HG03558 (cell line): ENCODE measurements around the gene DCAF15.

ENCODE experiments used
- ATAC-seq: cut with Tn5 transposase; IDR thresholded peaks from one replicate; pipeline ENCODE4 v1.9.1; 2021; ENCODE audit warnings: moderate number of reproducible peaks; ENCODE audit not compliant: unreplicated experiment; ENCODE audit errors: extremely low read depth

Gene DCAF15

DNA sequence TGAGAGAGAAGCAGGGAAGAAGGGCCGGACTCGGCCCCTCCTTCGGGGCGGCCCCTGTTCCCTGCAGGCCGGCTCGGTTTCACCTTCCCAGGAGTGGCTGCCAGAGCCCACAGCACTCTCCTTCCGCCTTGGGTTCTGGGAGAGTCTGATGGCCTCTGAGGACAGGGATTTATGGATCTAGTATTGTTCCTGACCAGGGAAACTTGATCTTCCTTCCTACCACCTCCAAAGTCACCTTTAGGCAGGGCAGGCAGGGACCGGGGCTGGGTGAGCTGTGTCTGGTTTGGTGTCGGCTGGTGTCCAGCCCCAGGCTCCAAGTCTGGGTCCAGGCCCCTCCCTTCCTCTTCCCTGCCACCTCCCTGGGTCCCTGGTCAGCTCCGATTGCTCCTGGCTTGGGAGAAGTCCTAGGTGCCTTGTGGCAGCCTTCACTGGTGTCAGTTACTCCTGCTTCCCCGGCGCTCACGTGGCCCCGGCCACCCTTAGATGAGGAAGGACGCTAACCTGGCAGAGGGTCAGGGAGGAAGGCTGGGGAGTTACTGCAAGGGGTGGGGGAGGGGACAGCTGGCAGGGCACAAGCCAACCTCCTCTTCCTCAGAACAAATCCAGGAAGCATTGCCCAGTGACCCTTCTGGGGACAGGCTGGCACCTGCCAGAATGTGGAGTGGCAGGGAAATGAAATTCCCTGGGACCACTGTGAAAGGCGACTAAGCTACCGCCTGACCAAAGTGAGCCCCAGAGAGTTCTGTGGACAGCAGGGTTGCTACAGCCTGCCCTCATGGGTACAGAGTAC is 35.0 kb downstream of the DCAF15 start:
- ATAC-seq, result no peak

DNA sequence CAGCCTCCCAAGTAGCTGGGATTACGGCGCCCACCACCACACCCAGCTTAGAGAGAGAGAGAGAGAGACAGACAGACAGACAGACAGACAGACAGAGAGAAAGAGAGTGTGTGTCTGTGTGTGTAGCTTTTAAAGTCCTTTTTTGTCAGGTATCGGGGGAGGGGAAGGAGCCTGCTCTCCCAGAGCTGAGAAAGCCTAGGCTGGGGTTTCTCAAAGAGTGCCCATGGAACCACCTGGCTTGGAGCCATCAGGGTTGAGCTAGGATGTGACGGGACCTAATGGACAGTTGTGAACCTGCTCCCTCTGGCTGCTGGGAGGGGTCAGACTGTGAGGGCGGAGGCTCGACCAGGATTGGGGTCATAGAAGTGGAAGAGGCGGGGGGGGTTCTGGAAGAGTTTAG is 37.2 kb downstream of the DCAF15 start:
- no peak for ATAC-seq

DNA sequence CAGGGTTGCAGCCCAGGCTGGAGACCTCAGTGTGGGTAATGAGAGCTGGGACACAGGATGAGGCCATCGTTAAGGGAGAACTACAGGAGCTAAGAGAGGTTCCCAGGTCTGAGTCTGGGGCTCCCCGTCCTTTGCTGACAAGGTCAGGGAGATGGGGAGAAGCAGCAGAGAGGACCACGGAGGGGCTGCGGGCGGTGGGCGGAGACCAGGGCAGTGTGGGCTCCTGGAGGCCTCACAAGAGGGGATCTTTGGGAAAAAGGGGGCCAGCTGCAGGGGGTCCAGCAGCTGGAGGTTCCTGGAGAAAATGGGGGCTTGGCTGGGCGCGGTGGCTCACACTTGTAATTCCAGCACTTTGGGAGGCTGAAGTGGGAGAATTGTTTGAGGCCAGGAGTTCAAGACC is 37.8 kb downstream of the DCAF15 start:
- ATAC-seq, result no peak

DNA sequence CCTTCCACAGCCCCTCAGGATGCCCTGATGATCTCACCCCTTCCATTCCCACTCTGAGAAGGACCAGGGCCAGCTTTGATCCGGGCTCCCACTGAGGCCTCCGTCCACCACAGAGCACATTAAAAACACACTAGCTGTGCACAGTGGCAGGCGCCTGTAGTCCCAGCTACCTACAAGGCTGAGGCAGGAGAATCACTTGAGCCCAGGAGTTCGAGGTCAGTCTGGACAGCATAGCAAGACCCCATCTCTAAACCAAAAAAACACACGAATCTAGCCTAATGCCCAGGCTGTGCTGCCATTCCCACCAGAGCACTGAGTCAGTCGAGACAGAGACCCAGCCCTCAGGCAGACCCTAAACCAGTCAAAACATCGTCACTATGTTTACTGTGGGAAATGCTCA is 39.7 kb downstream of the DCAF15 start:
- ATAC-seq, result no peak

DNA sequence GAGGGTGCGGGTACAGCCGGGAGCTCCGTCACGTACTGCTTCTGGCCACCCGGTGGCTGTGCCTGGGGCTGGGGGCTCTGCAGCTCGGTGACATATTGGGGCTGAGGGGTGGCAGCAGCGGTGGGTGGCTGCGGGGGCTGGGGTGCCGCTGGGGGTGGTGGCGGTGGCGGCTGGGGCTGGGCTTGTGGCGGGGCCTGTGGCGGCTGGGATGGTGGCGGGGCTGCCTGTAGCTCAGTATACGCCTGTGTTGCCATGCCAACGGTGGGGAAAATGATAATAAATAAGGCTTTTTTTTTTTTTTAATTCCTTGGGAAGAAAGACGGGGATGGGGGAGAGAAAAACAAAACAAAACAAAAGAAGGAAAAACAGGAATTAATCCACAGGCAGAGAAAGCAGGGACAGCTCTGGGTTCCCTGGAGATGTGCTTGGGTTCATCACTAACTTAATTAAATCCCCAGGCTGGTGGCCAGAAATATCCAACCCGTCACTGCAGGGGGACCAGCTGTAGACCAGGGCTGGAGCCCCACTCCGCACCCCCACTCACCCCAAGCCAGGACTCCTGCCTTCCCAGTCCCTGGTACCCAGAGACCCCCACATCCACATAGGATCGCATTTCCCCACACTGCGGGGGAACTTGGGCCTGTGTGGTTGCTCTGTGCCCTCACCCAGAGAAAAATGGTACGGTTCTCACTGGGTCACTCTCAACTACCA is 41.4 kb downstream of the DCAF15 start:
- no peak for ATAC-seq

DNA sequence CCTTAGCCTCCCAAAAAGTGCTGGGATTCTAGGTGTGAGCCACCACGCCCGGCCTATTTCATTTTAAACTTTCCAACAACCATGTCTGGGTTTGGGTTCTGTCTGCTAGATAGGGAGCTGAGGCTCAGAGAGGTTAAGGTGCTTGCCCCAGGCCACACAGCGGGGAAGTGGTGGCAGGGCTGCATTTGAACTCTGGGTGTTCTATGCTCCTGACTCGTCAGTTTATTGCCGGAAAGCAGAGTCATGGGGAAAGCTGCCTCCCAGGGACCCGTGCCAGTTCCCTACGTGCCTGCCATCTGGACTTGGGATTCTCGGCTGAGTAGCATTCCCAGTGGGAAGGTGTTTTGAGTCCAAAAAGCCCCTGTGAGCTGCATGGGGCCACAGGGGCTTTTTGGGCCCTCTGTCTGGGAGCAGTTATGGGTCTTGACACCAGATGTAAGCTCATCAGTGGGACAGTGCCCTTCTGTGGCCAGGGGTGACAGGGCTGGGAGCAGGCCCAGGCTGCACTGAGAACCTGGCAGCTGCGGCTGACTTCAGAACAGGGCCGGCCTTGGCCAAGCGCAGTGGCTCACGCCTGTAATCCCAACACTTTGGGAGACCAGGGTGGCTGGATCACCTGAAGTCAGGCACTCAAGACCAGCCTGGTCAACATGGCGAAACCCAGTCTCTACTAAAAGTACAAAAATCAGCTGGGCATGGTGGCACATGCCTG is 42.9 kb downstream of the DCAF15 start:
- no peak for ATAC-seq

DNA sequence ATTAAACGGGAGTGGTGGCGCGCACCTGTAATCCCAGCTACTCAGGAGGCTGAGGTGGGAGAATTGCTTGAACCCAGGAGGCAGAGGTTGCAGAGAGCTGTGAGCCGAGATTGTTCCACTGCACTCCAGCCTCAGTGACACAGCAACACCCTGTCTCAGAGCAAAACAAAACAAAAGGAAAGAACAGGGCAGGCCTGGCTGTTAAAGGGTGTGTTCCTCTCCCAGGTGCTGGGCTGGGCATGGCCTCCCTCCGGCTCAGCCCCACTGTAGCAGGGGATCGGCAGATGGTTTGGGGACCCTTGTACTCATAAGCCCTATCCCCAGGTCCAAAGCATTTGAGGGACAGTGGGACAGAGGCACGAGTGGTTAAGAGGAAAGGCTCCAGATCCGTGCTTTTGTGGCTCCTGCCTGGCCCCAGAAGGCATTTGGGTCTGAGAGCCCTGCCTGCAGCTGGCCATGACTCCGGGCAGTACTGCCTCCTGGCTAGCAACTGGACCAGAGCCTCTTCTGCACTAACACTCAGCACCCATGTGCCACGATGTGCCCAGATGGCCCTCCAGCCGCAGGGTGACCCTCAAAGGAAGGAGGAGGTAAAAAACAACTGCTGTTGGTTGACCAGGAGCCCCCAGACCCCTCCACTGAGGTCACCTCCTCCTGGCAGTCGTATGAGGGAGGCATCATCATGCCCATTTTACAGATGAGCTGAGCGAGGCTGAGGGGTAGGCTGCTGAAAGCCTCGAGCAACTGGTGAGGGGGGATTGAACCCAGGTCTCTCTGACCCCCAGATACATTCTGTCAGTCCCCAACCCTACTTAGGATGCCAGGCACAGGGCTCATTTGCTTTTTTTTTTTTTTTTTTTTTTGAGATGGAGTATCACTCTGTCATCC is 43.8 kb downstream of the DCAF15 start:
- ATAC-seq, result no peak

DNA sequence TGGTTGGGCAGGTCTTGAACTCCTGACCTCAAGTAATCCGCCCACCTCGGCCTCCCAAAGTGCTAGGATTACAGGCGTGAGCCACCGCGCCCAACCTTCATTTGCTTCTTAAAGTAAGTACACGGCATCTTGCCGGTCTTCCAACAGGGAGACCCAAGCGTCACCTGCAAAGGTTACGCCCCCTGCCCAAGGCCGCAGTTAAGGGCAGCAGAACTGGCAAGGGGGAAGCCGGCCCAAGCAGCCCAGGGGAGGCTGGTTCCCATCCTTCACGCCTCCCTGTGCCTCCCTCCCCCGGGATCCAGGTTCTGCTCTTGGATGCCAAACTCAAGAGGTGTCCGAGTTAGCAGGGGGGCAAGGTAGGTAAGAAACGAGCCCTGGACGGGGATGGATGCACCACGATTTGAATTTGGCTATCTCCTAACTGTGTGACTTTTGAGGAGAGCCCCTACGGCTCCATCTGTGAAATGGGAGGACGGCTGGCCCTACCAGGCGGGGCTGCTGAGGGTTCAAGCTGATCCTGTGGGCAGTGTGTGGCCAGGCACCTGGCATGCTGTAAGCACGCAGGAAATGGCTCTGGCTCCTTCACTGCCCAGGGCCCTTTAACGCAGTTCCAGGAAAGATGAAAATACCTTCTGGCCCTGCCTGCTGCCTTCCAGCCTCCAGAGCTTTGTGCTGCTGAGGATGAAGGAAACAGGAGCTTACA is 44.8 kb downstream of the DCAF15 start:
- ATAC-seq, result no peak

DNA sequence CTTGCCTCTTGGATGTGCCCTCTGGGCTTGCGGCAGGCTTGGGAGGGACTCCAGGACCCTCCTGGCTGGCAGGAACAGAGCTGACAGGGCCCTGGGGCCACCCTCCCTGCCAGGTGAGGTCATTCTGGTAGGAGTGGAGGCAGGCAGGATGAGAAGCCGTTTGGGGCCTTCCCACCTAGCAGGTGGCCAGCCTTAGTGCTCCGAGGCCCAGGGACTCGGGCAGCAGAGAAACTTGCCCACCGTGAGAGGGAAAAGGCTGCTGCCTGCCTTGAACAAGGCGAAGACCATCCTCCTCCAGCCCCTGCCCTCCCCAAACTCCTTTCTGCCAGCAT is 45.3 kb downstream of the DCAF15 start:
- no peak for ATAC-seq

DNA sequence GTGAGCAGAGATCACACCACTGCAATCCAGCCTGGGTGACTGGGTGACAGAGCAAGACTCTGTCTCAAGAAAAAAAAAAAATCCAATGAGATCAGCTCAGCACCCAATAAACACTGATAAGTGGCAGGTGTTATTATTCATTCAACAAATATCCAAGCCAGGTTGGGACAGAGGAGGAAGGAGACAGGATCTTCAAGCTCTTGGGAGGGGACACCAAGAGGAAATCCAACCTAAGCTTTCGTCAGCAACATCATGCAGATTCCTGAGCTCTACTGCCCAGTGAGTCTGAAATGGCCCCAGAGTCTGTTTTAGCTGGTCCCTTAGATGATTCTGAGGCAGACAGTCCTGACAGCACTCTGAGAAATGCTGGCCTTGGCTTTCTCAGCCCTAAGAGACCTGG is 46.1 kb downstream of the DCAF15 start:
- no peak for ATAC-seq

DNA sequence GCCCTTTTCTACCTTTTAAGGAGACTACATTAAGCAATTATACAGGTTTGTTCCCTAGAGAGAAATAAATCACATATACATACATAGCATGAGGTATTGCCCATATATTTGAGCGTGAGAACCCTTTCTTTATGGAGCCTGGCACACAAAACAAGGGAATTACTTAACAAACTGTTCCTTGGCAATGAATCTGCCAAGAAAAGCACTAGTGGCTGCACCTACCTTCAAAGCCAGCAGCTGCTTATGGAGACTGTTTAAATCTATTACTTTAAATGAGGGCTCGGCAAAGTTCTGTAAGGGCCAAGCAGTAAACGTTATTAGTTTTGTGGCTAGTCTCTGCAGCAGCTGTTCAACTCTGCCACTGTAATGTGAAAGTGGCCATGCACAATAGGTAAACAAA is 46.8 kb downstream of the DCAF15 start:
- no peak for ATAC-seq

DNA sequence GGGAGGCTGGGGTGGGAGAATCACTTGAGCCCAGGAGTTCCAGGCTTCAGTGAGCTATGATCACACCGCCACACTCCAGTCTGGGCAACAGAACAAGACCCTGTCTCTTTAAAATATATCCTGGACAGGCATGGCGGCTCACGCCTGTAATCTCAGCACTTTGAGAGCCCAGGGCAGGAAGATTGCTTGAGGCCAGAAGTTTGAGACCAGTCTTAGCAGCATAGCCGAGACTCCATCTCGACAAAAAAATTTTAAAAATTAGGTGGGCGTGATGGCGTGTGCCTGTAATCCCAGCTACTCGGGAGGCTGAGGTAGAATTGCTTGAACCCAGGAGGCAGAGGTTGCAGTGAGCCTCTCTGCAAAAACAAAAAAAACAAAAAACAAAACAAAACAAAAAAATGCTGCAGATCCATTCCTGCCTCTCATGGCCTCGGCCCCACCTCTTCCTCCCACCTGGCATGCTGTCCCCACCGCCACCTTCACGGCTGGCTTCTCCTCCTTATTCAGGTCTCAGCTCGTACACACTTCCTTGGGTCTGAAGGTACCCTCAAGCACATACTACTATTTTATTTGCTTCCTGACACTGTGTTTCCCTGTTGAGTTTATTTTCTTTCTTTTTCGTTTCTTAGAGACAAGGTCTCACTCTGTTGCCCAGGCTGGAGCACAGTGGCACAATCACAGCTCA is 48.5 kb downstream of the DCAF15 start:
- ATAC-seq, result no peak

DNA sequence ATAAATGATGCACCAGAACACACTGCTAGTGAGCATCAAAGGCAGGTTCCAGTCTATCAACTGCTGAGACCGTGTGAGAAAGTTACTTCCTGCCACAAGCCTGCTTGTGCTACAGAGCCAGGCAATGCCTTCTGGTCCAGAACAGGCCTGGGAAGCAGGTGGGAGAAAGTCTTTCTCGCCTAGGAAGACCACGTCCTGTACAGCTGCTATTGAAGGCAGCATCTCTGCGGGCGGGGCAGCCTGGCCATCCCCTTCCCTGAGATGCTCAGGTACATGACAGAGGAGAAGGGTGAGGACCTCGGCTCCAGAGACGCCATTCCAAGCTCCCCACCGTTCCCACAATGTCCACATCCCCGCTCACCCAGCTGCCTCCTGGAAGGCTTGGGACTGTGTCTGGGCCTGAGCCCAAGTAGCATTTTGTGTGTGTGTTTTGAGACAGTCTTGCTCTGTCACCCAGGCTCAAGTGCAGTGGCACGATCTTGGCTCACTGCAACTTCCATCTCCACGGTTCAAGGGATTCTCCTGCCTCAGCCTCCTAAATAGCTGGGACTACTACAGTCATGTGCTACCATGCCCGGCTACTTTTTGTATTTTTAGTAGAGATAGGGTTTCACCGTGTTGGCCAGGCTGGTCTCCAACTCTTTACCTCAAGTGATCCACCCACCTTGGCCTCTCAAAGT is 50.4 kb downstream of the DCAF15 start:
- no peak for ATAC-seq

DNA sequence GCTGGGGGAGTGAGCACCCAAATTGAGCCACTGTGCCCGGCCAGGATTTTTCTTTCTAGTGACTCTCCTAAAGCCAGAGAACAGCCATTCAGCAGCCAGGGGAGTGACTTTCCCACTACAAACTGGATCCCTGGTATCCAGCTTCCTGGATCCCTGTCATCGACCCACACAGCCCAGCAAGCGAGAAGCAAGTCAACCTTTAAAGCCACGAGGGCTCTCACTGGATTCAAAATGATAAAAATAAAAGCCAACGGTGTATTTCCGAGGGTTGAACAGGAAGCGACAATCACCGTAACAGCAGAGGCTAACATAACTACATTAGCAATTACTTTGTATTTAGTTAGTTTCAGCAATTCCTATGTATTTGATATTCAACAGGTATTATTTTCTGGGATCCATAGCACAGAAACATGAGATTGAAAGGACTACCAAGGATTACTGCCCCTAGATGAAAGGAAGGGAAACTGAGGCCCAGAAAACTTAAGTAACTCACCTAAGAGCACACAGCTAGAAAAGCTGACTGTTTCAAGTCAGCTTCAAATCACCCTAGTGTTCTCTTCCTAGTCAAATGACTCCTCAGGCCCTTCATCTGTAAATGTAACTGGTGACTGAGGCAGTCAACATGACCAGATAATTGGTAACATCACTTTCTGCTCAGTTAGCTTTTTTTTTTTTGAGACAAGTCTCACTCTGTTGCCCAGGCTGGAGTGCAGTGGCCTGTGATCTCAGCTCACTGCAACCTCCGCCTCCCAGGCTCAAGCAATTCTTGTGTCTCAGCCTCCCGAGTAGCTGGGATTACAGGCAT is 51.1 kb downstream of the DCAF15 start:
- ATAC-seq, result no peak

DNA sequence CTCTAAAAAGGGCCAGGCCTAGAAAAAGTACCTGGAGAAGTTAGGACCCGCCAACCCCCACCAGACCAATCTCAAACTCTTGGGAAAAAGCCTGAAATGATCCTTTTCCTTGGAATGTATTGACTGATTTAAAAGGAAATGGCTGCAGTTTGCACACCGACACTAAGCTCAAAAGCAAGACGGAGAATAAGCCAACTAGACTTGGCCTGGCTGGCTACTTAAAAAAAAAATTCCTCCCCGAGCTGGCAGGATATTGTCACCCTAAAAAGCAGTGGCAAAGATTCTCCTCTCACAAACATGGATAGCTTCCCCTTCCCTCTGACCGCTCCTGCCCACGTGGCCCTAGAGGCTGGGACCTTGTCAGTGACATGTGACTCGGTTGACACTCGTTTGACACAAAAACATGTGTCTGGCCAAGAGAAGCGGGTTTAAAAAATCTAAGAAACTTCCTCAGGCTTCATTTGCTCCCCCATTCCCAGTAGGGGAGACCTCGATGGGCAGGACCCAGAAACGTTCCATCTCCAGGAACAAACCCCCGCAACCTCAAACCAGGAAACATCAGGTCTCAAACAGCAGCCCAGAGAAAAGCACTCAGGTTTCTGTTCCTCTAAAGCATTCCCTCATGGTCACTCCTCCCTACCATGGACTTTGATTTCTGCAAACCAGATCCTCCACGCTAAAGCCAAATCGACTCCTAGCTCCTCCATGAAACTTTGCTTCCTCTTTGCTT is 52.5 kb downstream of the DCAF15 start:
- ATAC-seq, result no peak

DNA sequence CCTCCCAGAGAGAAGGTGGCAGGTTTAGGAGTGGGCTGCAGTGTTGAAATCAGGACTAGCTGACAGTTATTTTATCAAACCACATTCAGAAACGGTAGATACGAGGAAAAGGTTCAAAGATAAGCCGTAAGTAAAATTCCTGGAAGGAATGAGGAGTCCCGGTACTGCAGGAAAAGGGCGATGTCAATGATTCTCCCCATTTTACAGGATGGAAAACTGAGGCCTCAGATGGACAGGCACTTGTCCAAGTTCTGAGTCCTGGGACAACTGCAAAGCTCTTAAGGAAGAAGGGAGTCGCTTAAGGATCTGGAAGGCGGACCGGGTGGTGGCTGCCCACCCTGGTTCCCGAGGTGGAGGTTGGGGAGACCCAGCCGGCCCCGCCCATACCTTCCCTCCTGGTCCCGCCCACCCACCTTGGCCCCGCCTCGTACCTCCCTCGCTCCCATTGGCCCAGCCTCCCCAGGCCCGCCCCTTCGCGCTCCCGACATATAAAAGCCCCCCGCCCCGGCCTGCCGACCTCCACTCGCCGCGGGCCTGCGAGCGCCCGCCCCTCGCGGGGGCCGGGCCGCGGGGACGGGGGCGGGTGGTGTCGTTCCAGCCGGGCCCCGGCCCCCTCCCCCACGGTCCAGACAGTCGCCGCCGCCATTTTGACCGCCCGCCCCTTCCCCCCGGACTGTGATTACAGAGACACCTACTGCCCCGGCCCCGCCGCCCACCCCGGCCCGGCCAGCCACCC is 53.2 kb downstream of the DCAF15 start:
- ATAC-seq, result no peak
